ENCODE data around the gene AKT3.
"Not testable (repeated sequence)": the region's sequence is repeated elsewhere in the genome, so short reads cannot be mapped to it uniquely, and the experiment has no call there.

AKT3 gene

GRCh38 chr1:243841507-243841906, 8.5 kb downstream of the AKT3 start:
- DNase-seq = no peak

- DNase-seq = no peak
Measured at GRCh38 chr1:243837907-243838535, 12.0 kb downstream of the AKT3 start.

- no peak for DNase-seq
Measured at GRCh38 chr1:243834130-243834529, 15.9 kb downstream of the AKT3 start.

GRCh38 chr1:243831463-243831862, 18.6 kb downstream of the AKT3 start:
- no peak for DNase-seq

- no peak for DNase-seq
Measured at GRCh38 chr1:243827206-243827605, 22.8 kb downstream of the AKT3 start.

- DNase-seq = not testable (repeated sequence)
Measured at GRCh38 chr1:243824907-243825306, 25.1 kb downstream of the AKT3 start.

- no peak for DNase-seq
Measured at GRCh38 chr1:243821177-243821680, 28.8 kb downstream of the AKT3 start.

GRCh38 chr1:243819438-243819839, 30.6 kb downstream of the AKT3 start:
- DNase-seq = no peak

- DNase-seq = no peak
Measured at GRCh38 chr1:243818978-243819377, 31.1 kb downstream of the AKT3 start.

- DNase-seq = no peak
Measured at GRCh38 chr1:243814718-243815117, 35.3 kb downstream of the AKT3 start.

GRCh38 chr1:243807346-243807745, 42.7 kb downstream of the AKT3 start:
- DNase-seq = peak; percentile 16

GRCh38 chr1:243806310-243806709, 43.7 kb downstream of the AKT3 start:
- no peak for DNase-seq

GRCh38 chr1:243802736-243803135, 47.3 kb downstream of the AKT3 start:
- DNase-seq = no peak

- DNase-seq = no peak
Measured at GRCh38 chr1:243801378-243801777, 48.7 kb downstream of the AKT3 start.

- DNase-seq = no peak
Measured at GRCh38 chr1:243799908-243800307, 50.1 kb downstream of the AKT3 start.

- DNase-seq = no peak
Measured at GRCh38 chr1:243798726-243799125, 51.3 kb downstream of the AKT3 start.

GRCh38 chr1:243796016-243796415, 54.0 kb downstream of the AKT3 start:
- DNase-seq = no peak

GRCh38 chr1:243793298-243793697, 56.7 kb downstream of the AKT3 start:
- DNase-seq = no peak

GRCh38 chr1:243792891-243793290, 57.2 kb downstream of the AKT3 start:
- no peak for DNase-seq

GRCh38 chr1:243792401-243792800, 57.6 kb downstream of the AKT3 start:
- DNase-seq = no peak

GRCh38 chr1:243791586-243792267, 58.3 kb downstream of the AKT3 start:
- no peak for DNase-seq

GRCh38 chr1:243790404-243790803, 59.6 kb downstream of the AKT3 start:
- no peak for DNase-seq

GRCh38 chr1:243786531-243786930, 63.5 kb downstream of the AKT3 start:
- DNase-seq = no peak

GRCh38 chr1:243784506-243784905, 65.5 kb downstream of the AKT3 start:
- no peak for DNase-seq

- DNase-seq = no peak
Measured at GRCh38 chr1:243783714-243784113, 66.3 kb downstream of the AKT3 start.

Measured in activated gamma-delta T cell treated with Interleukin-2 at 50 U/mL for 16 hours (primary cell).